NCI-H2029 treated with DMSO at 0.1 percent for 48 hours (cell line): ENCODE results near the gene CASK.
"Not testable (repeated sequence)": the region's sequence is repeated elsewhere in the genome, so short reads cannot be mapped to it uniquely, and the experiment has no call there.

ENCODE experiments used
- DNase-seq: peaks from one replicate; lab custom pipeline; 2025; lab: John Stamatoyannopoulos, UW

Gene CASK

GRCh38 chrX:41689711-41690110 lies 233.6 kb downstream of the CASK start:
- DNase-seq, result no peak

GRCh38 chrX:41688835-41689234 lies 234.5 kb downstream of the CASK start, which contains the start of gene GPR34:
Gene GPR34 (plus strand): TSS chrX:41688973. CDS start chrX:41695634, 6,661 bp downstream.
- no peak for DNase-seq

- no peak for DNase-seq
These were observed 235.2 kb downstream of the CASK start for GRCh38 chrX:41688156-41688555.

- no peak for DNase-seq
These were observed 236.6 kb downstream of the CASK start for GRCh38 chrX:41686788-41687187.

- DNase-seq, result no peak
These were observed 238.4 kb downstream of the CASK start for GRCh38 chrX:41684940-41685339.

- DNase-seq, result no peak
These were observed 239.2 kb downstream of the CASK start for GRCh38 chrX:41684138-41684537.

- DNase-seq, result no peak
These were observed 245.9 kb downstream of the CASK start for GRCh38 chrX:41677183-41678060.

GRCh38 chrX:41676361-41676760 lies 247.0 kb downstream of the CASK start:
- DNase-seq, result not testable (repeated sequence)

- no peak for DNase-seq
These were observed 250.7 kb downstream of the CASK start for GRCh38 chrX:41672643-41673042.

- DNase-seq, result no peak
These were observed 252.3 kb downstream of the CASK start for GRCh38 chrX:41671082-41671481.

- DNase-seq, result no peak
These were observed 253.2 kb downstream of the CASK start for GRCh38 chrX:41670112-41670511.

- no peak for DNase-seq
These were observed 255.7 kb downstream of the CASK start for GRCh38 chrX:41667631-41668030.

- DNase-seq, result no peak
These were observed 257.1 kb downstream of the CASK start for GRCh38 chrX:41666251-41666650.

- no peak for DNase-seq
These were observed 257.7 kb downstream of the CASK start for GRCh38 chrX:41665686-41666085.

GRCh38 chrX:41664908-41665307 lies 258.4 kb downstream of the CASK start:
- no peak for DNase-seq

GRCh38 chrX:41664375-41664901 lies 258.9 kb downstream of the CASK start:
- no peak for DNase-seq

GRCh38 chrX:41661366-41662095 lies 261.8 kb downstream of the CASK start:
- DNase-seq, result no peak

GRCh38 chrX:41655631-41656030 lies 267.7 kb downstream of the CASK start:
- DNase-seq, result no peak

- no peak for DNase-seq
These were observed 268.3 kb downstream of the CASK start for GRCh38 chrX:41655101-41655500.

GRCh38 chrX:41653125-41653524 lies 270.2 kb downstream of the CASK start:
- DNase-seq, result no peak

GRCh38 chrX:41646201-41646600 lies 277.2 kb downstream of the CASK start:
- not testable (repeated sequence) for DNase-seq

GRCh38 chrX:41634284-41634683 lies 289.1 kb downstream of the CASK start:
- DNase-seq, result no peak

- DNase-seq, result no peak
These were observed 293.3 kb downstream of the CASK start for GRCh38 chrX:41630091-41630490.
